GM12891 (cell line): ENCODE measurements around the gene FARS2.

Experiments
- PAX5 ChIP-seq: IDR thresholded peaks from 2 replicates; pipeline ENCODE4 v1.6.1; 2011; ENCODE audit warnings: low read length, moderate library complexity, mild to moderate bottlenecking; ENCODE audit not compliant: insufficient read depth, severe bottlenecking
- POLR2A ChIP-seq: IDR thresholded peaks from 2 replicates; pipeline ENCODE4 v1.6.1; 2011; ENCODE audit warnings: low read depth, low read length, control low read depth
- POLR2AphosphoS5 ChIP-seq: IDR thresholded peaks from 2 replicates; pipeline ENCODE4 v1.6.1; 2011; ENCODE audit warnings: low read depth, low read length, control low read depth

DNA sequence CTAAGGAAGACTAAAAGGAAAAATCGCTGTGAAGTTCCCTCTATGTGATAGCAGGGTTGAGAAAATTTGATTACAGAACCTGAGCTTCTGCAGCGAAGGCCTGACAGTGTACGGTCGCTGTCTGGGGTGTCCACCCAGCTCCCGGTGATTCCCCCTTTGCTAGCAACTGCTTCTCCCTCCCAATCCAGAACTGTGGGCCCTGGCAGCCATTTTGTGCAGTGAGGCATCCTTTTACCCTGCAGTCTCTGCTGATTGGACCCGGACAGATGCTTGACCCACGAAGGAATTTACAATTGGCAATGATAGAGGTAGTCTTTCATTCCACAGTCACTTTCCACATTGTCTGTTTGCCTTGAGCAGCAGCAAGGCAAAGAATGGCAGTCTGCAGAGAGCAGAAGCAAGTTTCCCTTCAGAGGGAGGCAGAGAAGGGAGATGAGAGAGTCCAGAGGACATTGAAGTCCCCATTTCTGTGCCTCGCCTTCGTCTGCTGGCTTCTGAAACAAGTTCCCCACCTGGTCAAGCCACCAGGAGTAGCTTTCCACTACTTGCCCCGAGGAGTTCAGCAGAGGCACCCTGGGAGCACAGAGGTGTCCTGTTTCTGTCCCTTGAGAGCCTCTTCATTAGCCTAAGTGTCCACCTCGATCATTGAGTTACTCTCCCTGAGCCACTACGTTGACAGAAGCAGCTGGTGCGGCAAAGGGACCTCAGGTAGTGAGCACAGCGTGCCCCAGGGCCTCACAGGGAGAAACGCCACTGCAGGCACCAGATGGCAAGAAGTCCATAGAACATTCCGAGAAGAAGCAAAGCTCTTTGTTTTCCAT is 375.1 kb downstream of the FARS2 start:
- TF ChIP-seq PAX5 (no peak), POLR2AphosphoS5 (no peak), POLR2A (no peak)
